Activated gamma-delta T cell treated with anti-CD3 and anti-CD28 coated beads, Interleukin-2, amount 50 U/mL, for 16 hours (primary cell): ENCODE results near the gene POLDIP3.

Experiments used
- DNase-seq: peaks from one replicate; pipeline ENCODE4 v3.0.0-alpha.2; 2020; ENCODE audit warnings: low read depth

Gene POLDIP3

DNA sequence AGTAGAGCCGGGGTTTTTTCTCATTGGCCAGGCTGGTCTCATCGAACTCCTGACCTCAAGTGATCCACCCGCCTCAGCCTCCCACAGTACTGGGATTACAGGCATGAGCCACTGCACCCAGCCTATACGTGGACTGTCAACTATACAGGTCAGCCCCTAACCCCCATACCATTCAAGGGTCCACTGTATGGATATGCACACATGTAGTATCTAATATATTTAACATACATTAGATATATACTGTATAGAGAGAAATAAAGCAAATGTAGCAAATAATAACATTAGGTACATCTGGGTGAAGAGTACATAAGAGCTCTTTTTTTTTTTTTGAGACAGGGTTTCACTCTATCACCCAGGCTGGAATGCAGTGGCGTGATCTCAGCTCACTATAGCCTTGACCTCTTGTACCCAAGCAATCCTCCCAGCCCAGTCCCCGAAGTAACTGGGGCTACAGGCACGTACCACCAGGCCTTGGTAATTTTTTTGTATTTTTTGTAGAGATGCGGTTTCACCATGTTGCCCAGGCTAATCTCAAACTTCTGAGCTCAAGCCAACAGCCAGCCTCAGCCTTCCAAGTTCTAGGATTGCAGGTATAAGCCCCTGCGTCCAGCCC, 27.2 kb upstream of the POLDIP3 start:
- no peak for DNase-seq

- no peak for DNase-seq
Measured at GRCh38 chr22:42639541-42640241, 25.0 kb upstream of the POLDIP3 start.

DNA sequence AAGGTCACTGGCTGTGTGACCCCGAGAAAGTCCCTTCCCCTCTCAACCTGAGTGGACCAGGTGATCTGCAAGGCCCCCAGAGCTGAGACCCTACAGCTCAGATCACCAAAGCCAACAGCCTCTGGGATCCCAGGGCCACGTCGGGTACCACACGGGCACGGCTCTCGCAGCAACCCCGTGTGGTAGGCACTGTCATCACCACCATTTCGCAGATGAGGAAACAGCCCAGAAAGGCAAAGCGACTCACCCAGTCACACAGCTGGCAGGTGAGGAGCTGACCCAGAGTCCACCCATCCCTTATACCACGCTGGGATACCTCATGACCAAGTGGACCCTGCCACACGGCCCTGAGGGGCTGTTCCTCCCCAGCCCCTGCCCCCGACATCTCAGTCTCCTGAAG, 22.9 kb upstream of the POLDIP3 start:
- no peak for DNase-seq

GRCh38 chr22:42636506-42636905, 21.8 kb upstream of the POLDIP3 start:
- DNase-seq: no peak

DNA sequence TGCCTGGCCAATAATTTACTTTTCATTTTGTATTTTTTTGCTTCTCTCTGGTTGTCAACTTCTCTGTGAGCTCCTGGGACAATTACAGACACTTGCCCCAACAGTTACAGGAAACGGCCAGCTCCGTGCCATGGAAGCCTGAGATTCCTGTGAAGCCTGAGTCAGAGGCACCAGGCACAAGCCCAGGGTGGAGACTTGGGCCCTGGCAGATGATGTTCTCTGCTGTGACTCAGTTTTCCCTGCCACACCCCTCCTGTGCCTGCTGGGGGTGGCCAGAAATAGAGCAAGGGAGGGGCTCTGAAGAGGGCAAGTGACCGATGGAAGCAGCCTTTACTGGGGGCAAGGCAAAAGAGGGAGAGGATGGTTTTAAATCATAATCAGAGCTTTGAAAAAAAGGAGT, 20.8 kb upstream of the POLDIP3 start:
- no peak for DNase-seq

DNA sequence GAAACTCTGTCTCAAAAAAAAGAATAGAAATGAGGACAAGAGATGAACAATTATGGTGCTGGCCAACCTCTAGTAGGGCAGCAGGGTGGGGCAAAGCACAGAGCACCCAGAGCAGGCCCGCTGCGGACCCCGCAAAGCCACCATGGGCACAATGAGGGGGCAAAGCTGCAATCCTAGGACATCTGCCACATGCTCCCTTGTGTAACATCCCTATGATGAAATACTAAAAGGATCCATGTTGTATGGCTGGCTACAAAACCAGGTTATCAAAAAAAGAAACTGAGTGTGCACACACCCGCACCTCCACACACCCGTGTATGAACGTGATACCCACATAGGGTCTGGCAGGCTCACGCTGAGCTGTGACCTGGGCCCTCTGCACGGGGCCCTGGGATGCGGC, 18.3 kb upstream of the POLDIP3 start:
- no peak for DNase-seq

GRCh38 chr22:42632096-42632495, 17.4 kb upstream of the POLDIP3 start:
- DNase-seq: no peak

- no peak for DNase-seq
Measured at GRCh38 chr22:42630901-42631602, 16.4 kb upstream of the POLDIP3 start.

- DNase-seq: no peak
Measured at GRCh38 chr22:42630211-42630610, 15.5 kb upstream of the POLDIP3 start.

DNA sequence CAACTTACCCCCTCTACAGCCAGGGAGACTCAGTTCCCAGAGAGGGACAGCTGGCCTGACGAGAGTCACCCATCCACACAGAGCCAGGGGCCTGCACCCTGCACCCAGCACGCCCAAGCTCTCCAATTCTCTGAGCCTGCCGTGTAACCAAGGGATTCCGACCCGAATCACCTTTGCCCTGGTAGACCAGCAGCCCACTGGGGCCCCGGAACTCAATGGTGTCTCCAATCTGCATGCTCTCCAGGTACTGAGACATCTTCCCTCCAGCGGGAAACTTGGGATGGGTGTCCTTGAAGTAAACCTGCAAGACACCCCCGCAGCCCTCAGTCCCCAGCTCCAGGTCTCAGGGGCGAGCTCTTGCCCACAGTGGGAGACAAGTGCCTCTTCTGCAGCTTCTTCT, 13.3 kb upstream of the POLDIP3 start:
- no peak for DNase-seq

GRCh38 chr22:42626951-42627625, 12.4 kb upstream of the POLDIP3 start:
- DNase-seq: no peak

- DNase-seq: no peak
Measured at GRCh38 chr22:42626431-42626830, 11.7 kb upstream of the POLDIP3 start.

DNA sequence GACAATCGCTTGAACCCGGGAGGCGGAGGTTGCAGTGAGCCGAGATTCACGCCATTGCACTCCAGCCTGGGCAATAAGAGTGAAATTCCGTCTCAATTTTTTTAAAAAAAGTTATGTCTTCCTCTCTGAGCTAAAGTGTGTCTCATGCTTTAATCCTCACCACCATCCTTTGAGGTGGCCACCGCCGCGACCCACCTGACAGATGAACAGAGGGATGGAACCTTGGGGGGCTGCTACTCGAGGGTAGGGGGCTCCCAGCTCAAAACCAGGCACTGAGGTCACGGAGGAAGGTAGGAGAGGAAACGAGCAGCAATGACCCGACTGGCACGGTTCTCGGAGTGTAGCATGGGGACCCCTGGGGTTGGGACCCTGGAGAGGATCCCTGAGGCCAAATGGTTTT, 10.7 kb upstream of the POLDIP3 start:
- DNase-seq: no peak

DNA sequence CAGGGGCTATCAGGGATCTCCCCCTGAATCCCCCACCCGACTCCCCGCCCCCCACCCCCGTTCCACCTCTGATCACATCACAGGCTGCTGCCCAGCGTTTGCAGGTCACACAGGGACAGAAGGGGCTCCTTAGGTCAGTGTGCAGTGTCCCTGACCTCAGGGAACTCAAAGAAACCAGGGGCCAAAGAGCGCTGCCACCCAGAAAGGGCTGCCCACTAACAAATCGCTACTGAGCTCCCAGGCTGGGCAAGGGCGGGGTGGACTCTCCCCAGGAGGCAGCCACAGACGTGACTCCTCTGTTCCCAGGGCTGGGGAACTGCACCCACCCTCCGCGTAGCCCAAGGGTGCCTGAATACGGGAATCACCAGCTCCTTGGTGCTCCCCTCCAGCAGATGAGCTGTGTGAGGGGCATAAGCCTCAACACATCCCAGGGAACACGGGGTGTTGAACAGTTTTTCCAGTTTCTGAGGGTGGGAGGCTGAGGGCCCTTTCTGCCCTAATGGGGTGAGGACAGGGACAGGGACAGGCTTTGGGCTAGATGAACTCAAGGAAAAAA, 9.9 kb upstream of the POLDIP3 start:
- no peak for DNase-seq

DNA sequence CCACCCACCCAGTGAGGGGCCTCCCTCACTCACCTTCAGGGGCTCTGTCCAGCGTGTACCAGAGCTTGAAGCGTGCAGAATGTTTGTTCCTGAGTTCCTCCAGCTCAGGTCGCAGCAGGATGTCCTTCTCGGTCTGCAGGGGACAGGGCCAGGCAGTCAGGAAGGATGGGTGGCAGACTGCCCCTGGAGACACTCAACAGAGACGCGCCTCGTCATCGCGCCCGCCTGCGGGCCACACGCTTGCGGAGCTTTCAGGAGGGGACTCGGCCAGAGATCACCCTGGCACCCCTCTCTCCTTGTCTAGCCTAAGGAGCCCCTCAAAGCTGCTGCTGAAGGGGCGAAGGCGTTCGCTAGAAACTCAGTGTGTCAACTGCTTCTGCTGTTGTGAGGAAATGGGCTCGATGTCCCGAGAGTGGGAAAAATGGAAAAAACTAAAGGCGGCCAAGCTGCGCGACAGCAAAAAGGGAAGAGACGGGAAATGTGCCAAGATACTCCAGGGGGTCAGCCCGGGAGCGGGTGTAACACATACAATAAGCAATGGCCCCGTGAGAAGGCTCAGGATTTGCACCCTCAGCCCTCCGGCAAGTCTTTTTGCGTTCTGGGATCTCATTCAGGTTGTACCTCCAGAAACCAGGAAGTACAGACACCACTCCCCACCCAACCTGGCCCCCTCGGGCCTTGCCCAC, 9.2 kb upstream of the POLDIP3 start:
- no peak for DNase-seq

DNA sequence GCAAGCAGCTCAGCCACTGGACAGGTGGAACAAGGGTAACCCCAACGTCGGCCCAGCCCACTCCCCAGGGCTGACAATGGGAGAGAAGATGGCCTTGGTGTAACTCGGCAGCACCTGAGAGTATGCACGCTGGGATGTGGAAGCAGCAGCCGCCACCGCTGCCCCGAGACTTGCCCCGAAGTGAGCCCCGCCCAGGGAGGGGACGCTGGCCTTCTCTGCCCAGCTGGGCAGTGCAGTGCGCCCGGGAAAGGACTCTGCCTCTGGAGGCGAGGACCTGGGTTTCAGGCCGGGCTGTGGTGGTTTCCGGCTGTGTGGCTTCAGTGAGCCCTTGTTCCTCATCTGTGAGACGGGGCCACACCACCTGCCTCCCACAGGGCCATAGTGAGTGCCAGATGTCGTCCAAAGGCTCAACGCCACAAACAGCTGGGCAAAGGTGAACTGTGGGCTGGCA, 8.6 kb upstream of the POLDIP3 start:
- DNase-seq: no peak

GRCh38 chr22:42622061-42622710, 7.5 kb upstream of the POLDIP3 start:
- no peak for DNase-seq

- peak; percentile 36 for DNase-seq
Measured at GRCh38 chr22:42621505-42622002, 6.9 kb upstream of the POLDIP3 start.

DNA sequence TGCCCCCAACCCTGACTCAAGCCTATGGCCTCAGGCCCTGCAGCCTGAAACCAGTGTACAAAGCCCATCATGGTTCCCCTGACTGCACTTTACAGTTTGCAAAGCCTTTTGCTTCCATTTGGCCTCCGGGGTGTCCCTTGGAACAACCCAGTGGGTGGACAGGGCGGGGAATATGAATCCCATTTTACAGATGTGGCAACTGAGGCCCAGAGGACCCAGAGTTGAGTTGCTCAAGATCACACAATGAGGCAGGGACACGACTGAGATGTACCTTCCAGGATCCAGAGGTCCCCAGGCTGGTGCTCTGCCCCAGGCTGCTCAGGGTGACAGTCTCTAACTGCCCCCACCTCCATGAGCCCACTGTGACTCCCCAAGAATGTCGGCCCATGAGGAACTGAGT, 5.4 kb upstream of the POLDIP3 start:
- DNase-seq: no peak

GRCh38 chr22:42619261-42620063, 4.8 kb upstream of the POLDIP3 start:
- no peak for DNase-seq
